Right renal pelvis (tissue), 4 donors: ENCODE results near the gene TMEM60. TPM values are rescaled to one million over a fixed set of nuclear protein-coding genes. Genes with fewer than 3 reads are reported as not detected.
A peak's percentile ranks its signal among the peaks of the same experiment; 100 is the strongest.
"Not testable (repeated sequence)": the region's sequence is repeated elsewhere in the genome, so short reads cannot be mapped to it uniquely, and the experiment has no call there.

Experiments used
- DNase-seq, 4 donors: peaks; one replicate each; pipeline ENCODE4 v3.0.0-alpha.2; 2013; ENCODE audit warnings: low read depth in 4 of 4, low spot score in 3 of 4, missing footprints in 1 of 4
- polyA plus RNA-seq, 4 donors: library from polyadenylated mRNA; unstranded; fragments of 120-200 nt; gene quantifications; one replicate each; pipeline ENCODE4 v1.2.1, GENCODE V29; 2013; ENCODE audit not compliant: insufficient read length in 4 of 4

Gene TMEM60
- 10 to 100 TPM; 26.5 to 31.0 (median 30.2) TPM for polyA plus RNA-seq

- peak; percentile 95 to 99 (median 98) for DNase-seq
These were observed at the start of gene TMEM60, which contains the start of gene PHTF2 for GRCh38 chr7:77798394-77799077. TMEM60 (minus strand) TSS chr7:77798434; CDS start chr7:77794373, 4,061 bp downstream. PHTF2 (plus strand) TSS chr7:77798773.

GRCh38 chr7:77846317-77847092 lies 48.3 kb upstream of the TMEM60 start:
- no peak for DNase-seq

GRCh38 chr7:77843194-77843593 lies 45.0 kb upstream of the TMEM60 start:
- no peak for DNase-seq

- no peak for DNase-seq
These were observed 41.7 kb upstream of the TMEM60 start for GRCh38 chr7:77839919-77840318.

- DNase-seq: no peak
These were observed 40.8 kb upstream of the TMEM60 start for GRCh38 chr7:77838929-77839491.

GRCh38 chr7:77837966-77838365 lies 39.7 kb upstream of the TMEM60 start:
- DNase-seq: no peak

GRCh38 chr7:77837275-77837674 lies 39.0 kb upstream of the TMEM60 start:
- no peak for DNase-seq

- DNase-seq: not testable (repeated sequence)
These were observed 38.2 kb upstream of the TMEM60 start for GRCh38 chr7:77836425-77836824.

- DNase-seq: no peak
These were observed 34.9 kb upstream of the TMEM60 start for GRCh38 chr7:77833136-77833535.

GRCh38 chr7:77831953-77832352 lies 33.7 kb upstream of the TMEM60 start:
- DNase-seq: no peak

GRCh38 chr7:77831481-77831880 lies 33.2 kb upstream of the TMEM60 start:
- DNase-seq: no peak

- DNase-seq: no peak
These were observed 32.6 kb upstream of the TMEM60 start for GRCh38 chr7:77830649-77831355.

- DNase-seq: no peak
These were observed 29.8 kb upstream of the TMEM60 start for GRCh38 chr7:77827999-77828398.

GRCh38 chr7:77826300-77826699 lies 28.1 kb upstream of the TMEM60 start:
- no peak for DNase-seq

- no peak for DNase-seq
These were observed 26.9 kb upstream of the TMEM60 start for GRCh38 chr7:77825131-77825530.

GRCh38 chr7:77824636-77825035 lies 26.4 kb upstream of the TMEM60 start:
- DNase-seq: no peak

GRCh38 chr7:77823787-77824186 lies 25.6 kb upstream of the TMEM60 start:
- DNase-seq: no peak

GRCh38 chr7:77822269-77822668 lies 24.0 kb upstream of the TMEM60 start:
- no peak for DNase-seq

- DNase-seq: no peak
These were observed 22.7 kb upstream of the TMEM60 start for GRCh38 chr7:77820967-77821366.

GRCh38 chr7:77819021-77819420 lies 20.8 kb upstream of the TMEM60 start:
- no peak for DNase-seq

GRCh38 chr7:77813180-77813579 lies 14.9 kb upstream of the TMEM60 start:
- no peak for DNase-seq
